IMR-90 (cell line): ENCODE results near the gene LDLRAD3.

Experiments
- CHD1 ChIP-seq: IDR thresholded peaks from 2 replicates; pipeline ENCODE4 v1.6.1; 2012; ENCODE audit warnings: low read depth, low read length, improper control_type of control experiment
- CTCF ChIP-seq: conservative IDR thresholded peaks from 2 replicates; pipeline ENCODE4 v1.5.1; 2012; ENCODE audit warnings: mild to moderate bottlenecking, low read depth, low read length, improper control_type of control experiment
- POLR2A ChIP-seq: IDR thresholded peaks from 2 replicates; pipeline ENCODE4 v1.6.1; 2012; ENCODE audit warnings: mild to moderate bottlenecking, low read depth, low read length
- RAD21 ChIP-seq: IDR thresholded peaks from 2 replicates; pipeline ENCODE4 v1.6.1; 2012; ENCODE audit warnings: low read length, improper control_type of control experiment
- RFX5 ChIP-seq: IDR thresholded peaks from 2 replicates; pipeline ENCODE4 v1.8.0; 2012; ENCODE audit warnings: low read depth, mild to moderate bottlenecking, low read length, moderate library complexity
- SMC3 ChIP-seq: fragments of 150-350 bp; IDR thresholded peaks from 2 replicates; pipeline ENCODE4 v1.6.1; 2016; ENCODE audit warnings: low read depth, mild to moderate bottlenecking, antibody characterized with exemption, low read length, moderate library complexity

- TF ChIP-seq RFX5: no peak
- peak; percentile 62 for TF ChIP-seq CTCF
- peak; percentile 52 for TF ChIP-seq RAD21
- no peak for TF ChIP-seq CHD1
- peak; percentile 57 for TF ChIP-seq SMC3
- TF ChIP-seq POLR2A: no peak
These were observed 98.2 kb downstream of the LDLRAD3 start for GRCh38 chr11:36041988-36042611.
